ENCODE measurements around the gene OCLN. TPM values are rescaled to one million over a fixed set of nuclear protein-coding genes. Genes with fewer than 3 reads are reported as not detected.
"Not testable (repeated sequence)": the region's sequence is repeated elsewhere in the genome, so short reads cannot be mapped to it uniquely, and the experiment has no call there.

Gene OCLN
- total and polyA plus RNA-seq, 7 experiments from 2014 or later: 0.07 to 8.5 (median 1.6) TPM

GRCh38 chr5:69468631-69469030 lies 24.0 kb upstream of the OCLN start:
- H3K27me3 ChIP-seq (ENCODE audit: control insufficient read depth in 2 of 2, insufficient read depth in 2 of 2, low read length in 2 of 2): no peaks in the 10 kb centered on the region
- intact Hi-C loops (cut with micrococcal nuclease): no loop called here
- ChIA-PET CTCF (no interaction called here), POLR2A (no interaction called here)
- no peaks in the 10 kb centered on the region for H3K4me1 ChIP-seq (ENCODE audit: control insufficient read depth in 2 of 2, insufficient read depth in 2 of 2, low read length in 2 of 2)
- H3K36me3 ChIP-seq (ENCODE audit: control insufficient read depth in 2 of 3, insufficient read depth in 3 of 3, low read length in 3 of 3): no peaks in the 10 kb centered on the region
- ATAC-seq (no peak), DNase-seq (no peak)
- H3K27ac Mint-ChIP-seq: no peak overlapping the region
- H3K36me3 Mint-ChIP-seq: peaks cover 0 to 4% (median 0%) of the 10 kb centered on the region in 5 donors
- H3K27ac ChIP-seq (ENCODE audit: low read depth, low read length): no peak overlapping the region
- no peak overlapping the region for H3K4me3 ChIP-seq (ENCODE audit: low read length)
- no peaks in the 10 kb centered on the region for H3K4me1 Mint-ChIP-seq
- H3K9me3 Mint-ChIP-seq: peaks cover 0 to 10% (median 0%) of the 10 kb centered on the region in 11 donors
- H3K9me3 ChIP-seq (ENCODE audit: control insufficient read depth in 2 of 3, low read length in 3 of 3): no peaks in the 10 kb centered on the region
- peaks cover 0 to 8% (median 2%) of the 10 kb centered on the region in 5 donors for H3K27me3 Mint-ChIP-seq
- no peak overlapping the region for H3K4me3 Mint-ChIP-seq

DNA sequence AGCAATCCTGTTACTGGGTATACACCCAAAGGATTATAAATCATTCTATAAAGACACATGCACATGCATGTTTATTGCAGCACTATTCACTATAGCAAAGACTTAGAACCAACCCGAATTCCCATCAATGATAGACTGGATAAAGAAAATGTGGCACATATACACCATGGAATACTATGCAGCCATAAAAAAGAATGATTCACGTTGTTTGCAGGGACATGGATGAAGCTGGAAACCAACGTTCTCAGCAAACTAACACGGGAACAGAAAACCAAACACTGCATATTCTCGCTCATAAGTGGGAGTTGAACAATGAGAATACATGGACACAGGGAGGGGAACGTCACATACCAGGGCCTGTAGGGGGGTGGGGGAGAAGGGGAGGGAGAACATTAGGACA lies 21.1 kb upstream of the OCLN start:
- intact Hi-C loops (cut with micrococcal nuclease); H3K4me3 Mint-ChIP-seq; H3K27ac ChIP-seq (ENCODE audit: low read depth, low read length); ATAC-seq; H3K36me3 ChIP-seq (ENCODE audit: control insufficient read depth in 2 of 3, insufficient read depth in 3 of 3, low read length in 3 of 3); H3K27ac Mint-ChIP-seq; H3K4me1 Mint-ChIP-seq; POLR2A ChIA-PET; H3K27me3 ChIP-seq (ENCODE audit: control insufficient read depth in 2 of 2, insufficient read depth in 2 of 2, low read length in 2 of 2); H3K9me3 Mint-ChIP-seq; H3K9me3 ChIP-seq (ENCODE audit: control insufficient read depth in 2 of 3, low read length in 3 of 3); H3K27me3 Mint-ChIP-seq; H3K4me1 ChIP-seq (ENCODE audit: control insufficient read depth in 2 of 2, insufficient read depth in 2 of 2, low read length in 2 of 2); H3K36me3 Mint-ChIP-seq; DNase-seq; H3K4me3 ChIP-seq (ENCODE audit: low read length); CTCF ChIA-PET: not testable (repeated sequence)

GRCh38 chr5:69472535-69473143 lies 20.0 kb upstream of the OCLN start:
- H3K36me3 ChIP-seq (ENCODE audit: control insufficient read depth in 2 of 3, insufficient read depth in 3 of 3, low read length in 3 of 3); H3K4me1 Mint-ChIP-seq; H3K27me3 Mint-ChIP-seq; H3K4me1 ChIP-seq (ENCODE audit: control insufficient read depth in 2 of 2, insufficient read depth in 2 of 2, low read length in 2 of 2); H3K36me3 Mint-ChIP-seq; H3K27me3 ChIP-seq (ENCODE audit: control insufficient read depth in 2 of 2, insufficient read depth in 2 of 2, low read length in 2 of 2); H3K9me3 Mint-ChIP-seq; H3K4me3 Mint-ChIP-seq; CTCF ChIA-PET; DNase-seq; H3K27ac ChIP-seq (ENCODE audit: low read depth, low read length); H3K27ac Mint-ChIP-seq; POLR2A ChIA-PET; H3K9me3 ChIP-seq (ENCODE audit: control insufficient read depth in 2 of 3, low read length in 3 of 3); H3K4me3 ChIP-seq (ENCODE audit: low read length); ATAC-seq; intact Hi-C loops (cut with micrococcal nuclease): not testable (repeated sequence)

- Histone ChIP-seq H3K27ac (ENCODE audit: low read depth, low read length) (no peak overlapping the region), H3K9me3 (ENCODE audit: control insufficient read depth in 2 of 3, low read length in 3 of 3) (no peaks in the 10 kb centered on the region), H3K36me3 (ENCODE audit: control insufficient read depth in 2 of 3, insufficient read depth in 3 of 3, low read length in 3 of 3) (no peaks in the 10 kb centered on the region), H3K27me3 (ENCODE audit: control insufficient read depth in 2 of 2, insufficient read depth in 2 of 2, low read length in 2 of 2) (no peaks in the 10 kb centered on the region), H3K4me3 (ENCODE audit: low read length) (no peak overlapping the region), H3K4me1 (ENCODE audit: control insufficient read depth in 2 of 2, insufficient read depth in 2 of 2, low read length in 2 of 2) (no peaks in the 10 kb centered on the region)
- DNase-seq (no peak), ATAC-seq (no peak)
- no peak overlapping the region for H3K4me3 Mint-ChIP-seq
- intact Hi-C loops (cut with micrococcal nuclease): no loop called here
- peak overlapping the region in 1 of 9 donors; percentile 6 for H3K27ac Mint-ChIP-seq
- ChIA-PET POLR2A (no interaction called here), CTCF (no interaction called here)
- peaks cover 0 to 2% (median 0%) of the 10 kb centered on the region in 11 donors for H3K9me3 Mint-ChIP-seq
- H3K36me3 Mint-ChIP-seq: no peaks in the 10 kb centered on the region
- H3K27me3 Mint-ChIP-seq: no peaks in the 10 kb centered on the region
- peaks cover 0 to 6% (median 0%) of the 10 kb centered on the region in 7 donors for H3K4me1 Mint-ChIP-seq
These were observed 15.4 kb upstream of the OCLN start for GRCh38 chr5:69477170-69477569.

DNA sequence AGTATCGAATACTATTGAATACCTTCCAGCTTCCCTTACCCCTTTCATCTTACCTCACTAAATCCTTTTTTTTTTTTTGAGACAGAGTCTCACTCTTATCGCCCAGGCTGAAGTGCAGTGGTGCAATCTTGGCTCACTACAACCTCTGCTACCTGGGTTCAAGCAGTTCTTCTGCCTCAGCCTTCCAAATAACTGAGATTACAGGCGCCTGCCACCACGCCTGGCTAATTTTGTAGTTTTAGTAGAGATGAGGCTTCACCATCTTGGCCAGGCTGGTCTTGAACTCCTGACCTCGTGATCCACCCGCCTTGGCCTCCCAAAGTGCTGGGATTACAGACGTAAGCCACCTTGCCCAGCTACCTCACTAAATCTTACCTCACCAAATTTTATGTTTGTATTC lies 14.3 kb upstream of the OCLN start:
- H3K27ac ChIP-seq (ENCODE audit: low read depth, low read length); H3K4me3 ChIP-seq (ENCODE audit: low read length); DNase-seq; H3K4me1 Mint-ChIP-seq; H3K27me3 Mint-ChIP-seq; H3K4me3 Mint-ChIP-seq; H3K4me1 ChIP-seq (ENCODE audit: control insufficient read depth in 2 of 2, insufficient read depth in 2 of 2, low read length in 2 of 2); H3K9me3 Mint-ChIP-seq; ATAC-seq; POLR2A ChIA-PET; CTCF ChIA-PET; intact Hi-C loops (cut with micrococcal nuclease); H3K36me3 ChIP-seq (ENCODE audit: control insufficient read depth in 2 of 3, insufficient read depth in 3 of 3, low read length in 3 of 3); H3K36me3 Mint-ChIP-seq; H3K27me3 ChIP-seq (ENCODE audit: control insufficient read depth in 2 of 2, insufficient read depth in 2 of 2, low read length in 2 of 2); H3K9me3 ChIP-seq (ENCODE audit: control insufficient read depth in 2 of 3, low read length in 3 of 3); H3K27ac Mint-ChIP-seq: not testable (repeated sequence)

- CTCF ChIA-PET: no interaction called here
- no peak overlapping the region for H3K27ac Mint-ChIP-seq
- intact Hi-C loops (cut with micrococcal nuclease): no loop called here
- Histone ChIP-seq H3K9me3 (ENCODE audit: control insufficient read depth in 2 of 3, low read length in 3 of 3) (no peaks in the 10 kb centered on the region), H3K27ac (ENCODE audit: low read depth, low read length) (no peak overlapping the region), H3K36me3 (ENCODE audit: control insufficient read depth in 2 of 3, insufficient read depth in 3 of 3, low read length in 3 of 3) (no peaks in the 10 kb centered on the region), H3K27me3 (ENCODE audit: control insufficient read depth in 2 of 2, insufficient read depth in 2 of 2, low read length in 2 of 2) (no peaks in the 10 kb centered on the region), H3K4me3 (ENCODE audit: low read length) (no peak overlapping the region), H3K4me1 (ENCODE audit: control insufficient read depth in 2 of 2, insufficient read depth in 2 of 2, low read length in 2 of 2) (no peaks in the 10 kb centered on the region)
- peaks cover 0 to 4% (median 0%) of the 10 kb centered on the region in 7 donors for H3K4me1 Mint-ChIP-seq
- no peaks in the 10 kb centered on the region for H3K9me3 Mint-ChIP-seq
- peaks cover 5 to 25% (median 18%) of the 10 kb centered on the region in 5 donors for H3K27me3 Mint-ChIP-seq
- no peak overlapping the region for H3K4me3 Mint-ChIP-seq
- ATAC-seq: no peak
- H3K36me3 Mint-ChIP-seq: no peaks in the 10 kb centered on the region
- DNase-seq: no peak
- POLR2A ChIA-PET: no interaction called here
These were observed 7.7 kb upstream of the OCLN start for GRCh38 chr5:69484891-69485290.

DNA sequence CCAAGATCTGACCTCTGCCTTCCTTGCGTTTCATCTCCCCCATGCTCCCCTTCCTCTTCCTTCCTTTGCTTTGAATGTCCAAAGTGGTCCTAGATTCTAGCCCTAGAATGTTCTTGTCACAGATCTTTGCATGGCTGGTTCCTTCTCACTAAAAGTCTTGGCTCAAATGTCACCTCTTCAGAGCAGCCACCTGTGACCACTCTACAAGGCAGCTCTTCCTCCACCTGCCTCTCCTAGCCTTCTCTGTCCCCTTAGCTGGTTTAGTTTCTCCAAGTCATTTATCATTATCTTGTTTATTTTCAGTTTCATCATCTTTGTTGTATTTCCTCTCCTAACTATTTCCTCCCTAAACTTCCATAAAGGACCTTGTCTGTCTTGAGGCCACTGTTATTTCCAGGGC lies 7.1 kb upstream of the OCLN start:
- Histone ChIP-seq H3K36me3 (ENCODE audit: control insufficient read depth in 2 of 3, insufficient read depth in 3 of 3, low read length in 3 of 3) (no peaks in the 10 kb centered on the region), H3K4me1 (ENCODE audit: control insufficient read depth in 2 of 2, insufficient read depth in 2 of 2, low read length in 2 of 2) (no peaks in the 10 kb centered on the region), H3K9me3 (ENCODE audit: control insufficient read depth in 2 of 3, low read length in 3 of 3) (no peaks in the 10 kb centered on the region), H3K27me3 (ENCODE audit: control insufficient read depth in 2 of 2, insufficient read depth in 2 of 2, low read length in 2 of 2) (no peaks in the 10 kb centered on the region), H3K27ac (ENCODE audit: low read depth, low read length) (no peak overlapping the region), H3K4me3 (ENCODE audit: low read length) (no peak overlapping the region)
- Mint-ChIP-seq H3K9me3 (no peaks in the 10 kb centered on the region), H3K27me3 (peaks cover 7 to 31% (median 19%) of the 10 kb centered on the region in 5 donors), H3K27ac (no peak overlapping the region), H3K36me3 (no peaks in the 10 kb centered on the region), H3K4me3 (no peak overlapping the region), H3K4me1 (peaks cover 0 to 4% (median 0%) of the 10 kb centered on the region in 7 donors)
- POLR2A ChIA-PET: no interaction called here
- no peak for ATAC-seq
- intact Hi-C loops (cut with micrococcal nuclease): no loop called here
- DNase-seq: no peak
- CTCF ChIA-PET: no interaction called here
